LNCaP clone FGC (cell line): ENCODE measurements around the gene METTL3.
"Not testable (repeated sequence)": the region's sequence is repeated elsewhere in the genome, so short reads cannot be mapped to it uniquely, and the experiment has no call there.

Source experiments
- DNase-seq: peaks from one replicate; pipeline ENCODE4 v3.0.0-alpha.2; 2011; ENCODE audit warnings: low read depth
- H3K4me3 ChIP-seq: 2 replicates; pipeline ENCODE4 v1.5.1; 2011; ENCODE audit warnings: mild to moderate bottlenecking, low read depth, low read length, control low read depth
- CTCF ChIP-seq: IDR thresholded peaks from 2 replicates; pipeline ENCODE4 v1.5.1; 2012; ENCODE audit warnings: mild to moderate bottlenecking; ENCODE audit not compliant: control insufficient read depth, insufficient read depth; ENCODE audit errors: extremely low read depth

The METTL3 gene

GRCh38 chr14:21510735-21511657 is at the start of gene METTL3:
Gene METTL3 (minus strand): TSS chr14:21511340. CDS start chr14:21511223, 117 bp downstream.
- peak within 1 kb of the TSS; percentile 88 for H3K4me3 ChIP-seq
- TF ChIP-seq CTCF, result no peak
- DNase-seq, result peak; percentile 99

GRCh38 chr14:21558703-21559170 is 47.6 kb upstream of the METTL3 start:
- no peak overlapping the region for H3K4me3 ChIP-seq
- TF ChIP-seq CTCF, result no peak
- DNase-seq, result no peak

GRCh38 chr14:21557084-21557901 is 46.2 kb upstream of the METTL3 start:
- peak; percentile 91 for DNase-seq
- peak overlapping the region; percentile 22; the same call in 1 of the 2 replicates for H3K4me3 ChIP-seq
- TF ChIP-seq CTCF, result peak; percentile 60

GRCh38 chr14:21556378-21557083 is 45.4 kb upstream of the METTL3 start:
- no peak overlapping the region for H3K4me3 ChIP-seq
- TF ChIP-seq CTCF, result no peak
- DNase-seq, result no peak

GRCh38 chr14:21553266-21553665 is 42.1 kb upstream of the METTL3 start:
- no peak for TF ChIP-seq CTCF
- H3K4me3 ChIP-seq, result no peak overlapping the region
- no peak for DNase-seq

- not testable (repeated sequence) for H3K4me3 ChIP-seq, DNase-seq
Observed at GRCh38 chr14:21544588-21544987, 33.4 kb upstream of the METTL3 start.

- no peak for TF ChIP-seq CTCF
- no peak for DNase-seq
- H3K4me3 ChIP-seq, result no peak overlapping the region
Observed at GRCh38 chr14:21543963-21544362, 32.8 kb upstream of the METTL3 start.
